H1 (cell line): ENCODE data around the gene SPPL3. TPM values are rescaled to one million over a fixed set of nuclear protein-coding genes. Genes with fewer than 3 reads are reported as not detected.

Experiments
- CTBP2 ChIP-seq: IDR thresholded peaks from 2 replicates; pipeline ENCODE4 v1.7.0; 2011; ENCODE audit warnings: borderline replicate concordance, mild to moderate bottlenecking, moderate library complexity, mixed read lengths, low read length; ENCODE audit not compliant: insufficient read depth, insufficient read length
- HDAC2 ChIP-seq, 2 experiments: fragments of 300-600 bp in 1 of 2; sonication (generic) in 1 of 2; IDR thresholded peaks; 2 replicates each; pipeline ENCODE4 v1.6.1; 2011 to 2012; ENCODE audit warnings: low read depth in 2 of 2, low read length in 2 of 2, mild to moderate bottlenecking in 2 of 2, moderate library complexity in 2 of 2, borderline replicate concordance in 1 of 2, inconsistent platforms in 1 of 2
- polyA plus RNA-seq, 7 experiments: library from polyadenylated mRNA; depleted of rRNA in 3 of 7; stranded (reverse) in 5 of 7; unstranded in 2 of 7; fragments of >200 nt in 5 of 7; fragments of 200-250 nt in 2 of 7; gene quantifications; 1 replicate in 5 of 7; 2 replicates in 1 of 7; 4 replicates in 1 of 7; pipeline versions ENCODE4 v1.2.1 to v1.2.3, GENCODE V29; 2011 to 2013; ENCODE audit warnings: missing spikeins in 2 of 7, mixed read lengths in 2 of 7
- total RNA-seq: library from RNA; stranded (reverse); fragmentation: NEBNext Ultra II Directional; extraction: Animal tissue kit (Norgen Biotek cat#: 25700); gene quantifications from 2 replicates; pipeline ENCODE4 v1.2.1, GENCODE V29; 2021

SPPL3 gene
- total and polyA plus RNA-seq, 2 of the 8 experiments (the other 6 are each of a cell fraction or from before 2014, with no cell fraction given): 27.3 to 48.4 TPM

DNA sequence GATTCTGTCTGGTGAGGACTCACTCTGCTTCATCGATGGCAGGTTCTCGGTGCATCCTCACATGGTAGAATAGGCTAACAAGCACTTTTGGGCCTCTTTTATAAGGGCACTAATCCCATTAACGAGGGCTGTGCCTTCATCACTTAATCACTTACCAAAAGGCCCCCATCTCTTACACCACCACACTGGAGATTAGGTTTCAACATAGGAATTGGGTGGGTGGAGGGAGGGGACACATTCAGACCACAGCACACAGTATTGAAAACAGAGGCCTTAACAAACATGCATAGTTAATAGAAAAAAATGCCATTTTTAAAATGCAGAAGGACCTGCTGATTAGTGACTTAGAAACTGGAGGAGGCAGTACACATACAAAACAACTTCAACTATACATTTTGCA lies 61.6 kb downstream of the SPPL3 start (continued):
- no peak for TF ChIP-seq CTBP2
- TF ChIP-seq HDAC2 (IDR thresholded peaks at IDR 0.05; ENCODE audit: borderline replicate concordance in 1 of 2, low read depth in 2 of 2, low read length in 2 of 2): no peak
